Measurements from ENCODE around the gene SIGLEC7.

DNA sequence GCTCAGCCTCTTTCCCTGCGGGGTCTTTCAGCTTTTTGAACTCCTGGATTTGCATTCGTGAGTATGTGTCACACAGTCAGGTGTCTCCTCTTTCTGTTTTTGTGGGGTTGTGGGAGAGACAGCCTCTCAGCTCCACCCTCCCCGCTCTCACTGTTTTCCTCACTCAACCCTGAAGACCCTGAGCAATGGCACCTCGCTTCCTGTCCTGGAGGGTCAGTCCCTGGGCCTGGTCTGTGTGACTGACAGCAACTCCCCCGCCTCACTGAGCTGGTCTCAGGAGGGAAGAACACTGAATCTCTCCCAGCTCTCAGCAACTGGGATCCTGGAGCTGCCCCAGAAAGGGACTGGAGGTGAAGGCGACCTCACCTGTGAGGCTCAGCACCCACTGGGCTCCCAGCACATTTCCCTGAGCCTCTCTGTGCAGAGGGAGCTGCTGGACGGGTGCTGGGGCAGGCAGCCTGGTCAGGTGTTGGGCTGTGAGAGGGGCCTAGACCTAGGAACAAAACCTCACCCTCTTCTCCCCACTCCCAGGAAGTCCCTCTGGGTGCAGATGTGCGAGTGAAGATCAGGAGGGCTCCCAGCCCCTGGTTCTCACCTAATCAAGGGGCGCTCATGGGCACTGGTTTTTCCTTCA lies 4.2 kb upstream of the SIGLEC7 start:
- TF ChIP-seq EZH2phosphoT487 (IDR thresholded peaks at IDR 0.05; ENCODE audit: insufficient read depth, low read depth) (no peak), EZH2 (IDR thresholded peaks at IDR 0.05; ENCODE audit: insufficient read depth, poor library complexity, severe bottlenecking) (no peak)

Measured in GM23248 (cell line).